Keratinocyte (primary cell): ENCODE measurements around the gene A2M. TPM values are rescaled to one million over a fixed set of nuclear protein-coding genes. Genes with fewer than 3 reads are reported as not detected.

ENCODE experiments used
- DNase-seq: peaks from one replicate; pipeline ENCODE4 v3.0.0-alpha.2; 2011; ENCODE audit warnings: low read depth, missing footprints, low spot score
- FAIRE-seq: peaks from 2 replicates; lab custom pipeline; 2011; peaks lifted over from hg19 to GRCh38; lab: Jason Lieb, UNC
- H2AFZ ChIP-seq: 2 replicates; pipeline ENCODE4 v1.6.0; 2012; ENCODE audit warnings: low read length, control low read depth, inconsistent platforms; ENCODE audit not compliant: control insufficient read depth
- H3K27ac ChIP-seq: 2 replicates; pipeline ENCODE4 v1.5.1; 2011; ENCODE audit warnings: low read length; ENCODE audit not compliant: control insufficient read depth, insufficient read depth
- H3K27me3 ChIP-seq: 3 replicates; pipeline ENCODE4 v1.6.0; 2011; ENCODE audit warnings: low read length; ENCODE audit not compliant: control insufficient read depth, insufficient read depth; ENCODE audit errors: extremely low read depth
- H3K36me3 ChIP-seq, 2 experiments: 2 replicates in 1 of 2; 3 replicates in 1 of 2; pipeline ENCODE4 v1.5.1; 2011; ENCODE audit warnings: low read length in 2 of 2, mild to moderate bottlenecking in 1 of 2; ENCODE audit not compliant: control insufficient read depth in 2 of 2, insufficient read depth in 2 of 2; ENCODE audit errors: extremely low read depth in 1 of 2
- H3K4me1 ChIP-seq: 3 replicates; pipeline ENCODE4 v1.5.1; 2011; ENCODE audit warnings: low read length; ENCODE audit not compliant: control insufficient read depth, insufficient read depth; ENCODE audit errors: extremely low read depth
- H3K4me2 ChIP-seq: 3 replicates; pipeline ENCODE4 v1.6.0; 2011; ENCODE audit warnings: low read depth, low read length; ENCODE audit not compliant: control insufficient read depth, insufficient read depth; ENCODE audit errors: extremely low read depth
- H3K4me3 ChIP-seq, 3 experiments: fragments of 200-600 bp in 1 of 3; sonication (generic) in 1 of 3; 2 replicates in 2 of 3; 3 replicates in 1 of 3; pipeline ENCODE4 v1.5.1; 2011 to 2016; ENCODE audit warnings: low read length in 3 of 3, mild to moderate bottlenecking in 3 of 3, control low read depth in 2 of 3, inconsistent platforms in 1 of 3, low read depth in 1 of 3, mixed read lengths in 1 of 3, mixed run types in 1 of 3, moderate library complexity in 1 of 3; ENCODE audit not compliant: control insufficient read depth in 2 of 3, insufficient read depth in 2 of 3; ENCODE audit errors: extremely low read depth in 1 of 3
- H3K79me2 ChIP-seq: 2 replicates; pipeline ENCODE4 v1.6.0; 2012; ENCODE audit warnings: low read length; ENCODE audit not compliant: control insufficient read depth, insufficient read depth
- H3K9ac ChIP-seq: 3 replicates; pipeline ENCODE4 v1.6.0; 2011; ENCODE audit warnings: low read length; ENCODE audit not compliant: control insufficient read depth, insufficient read depth; ENCODE audit errors: extremely low read depth
- H3K9me1 ChIP-seq: 3 replicates; pipeline ENCODE4 v1.6.0; 2011; ENCODE audit warnings: low read length; ENCODE audit not compliant: control insufficient read depth, insufficient read depth; ENCODE audit errors: extremely low read depth
- H3K9me3 ChIP-seq: 2 replicates; pipeline ENCODE4 v1.5.1; 2012; ENCODE audit warnings: low read depth, low read length; ENCODE audit not compliant: control insufficient read depth
- H4K20me1 ChIP-seq: 3 replicates; pipeline ENCODE4 v1.6.0; 2011; ENCODE audit warnings: low read length; ENCODE audit not compliant: control insufficient read depth, insufficient read depth; ENCODE audit errors: extremely low read depth
- CTCF ChIP-seq, 3 experiments: IDR thresholded peaks in 1 of 3; conservative IDR thresholded peaks in 1 of 3; optimal IDR thresholded peaks in 1 of 3; 2 replicates in 2 of 3; 3 replicates in 1 of 3; pipeline versions ENCODE3 to v1.5.1; 2011; ENCODE audit warnings: low read length in 3 of 3, mild to moderate bottlenecking in 3 of 3, moderate library complexity in 2 of 3, control low read depth in 1 of 3, inconsistent platforms in 1 of 3; ENCODE audit not compliant: insufficient read depth in 2 of 3; ENCODE audit errors: extremely low read depth in 1 of 3
- EZH2 ChIP-seq: IDR thresholded peaks from one replicate; pipeline ENCODE4 v1.6.1; 2012; ENCODE audit warnings: inconsistent platforms, mild to moderate bottlenecking, low read length, moderate library complexity
- dilution Hi-C: fragments of 300-500 bp; cut with MboI; formaldehyde crosslinking; loops from one replicate; pipeline ENCODE4 v1.7.0; 2020; ENCODE audit warnings: low sequenced_read_pairs; ENCODE audit not compliant: extremely low pct_ligation_motif_present
- polyA plus RNA-seq, 5 experiments: library from polyadenylated mRNA; depleted of rRNA in 3 of 5; stranded (reverse) in 3 of 5; stranded (forward) in 1 of 5; unstranded in 1 of 5; fragments of >200 nt; gene quantifications; 1 replicate in 1 of 5; 2 replicates in 3 of 5; 3 replicates in 1 of 5; pipeline versions ENCODE4 v1.2.1 to v1.2.3, GENCODE V29; 2011 to 2012; ENCODE audit warnings: missing spikeins in 2 of 5, low read depth in 1 of 5, low replicate concordance in 1 of 5

A2M gene
- polyA plus RNA-seq, 1 donor (not counting 4 experiments of a cell fraction or from before 2014, with no cell fraction given): 0.49 TPM

- no peak for FAIRE-seq
- H3K4me3 ChIP-seq: no peak overlapping the region
- no peak overlapping the region for H3K9ac ChIP-seq
- TF ChIP-seq EZH2 (no peak), CTCF (optimal IDR thresholded peaks at IDR 0.05 in 1 of 3, IDR thresholded peaks at IDR 0.05 in 1 of 3, conservative IDR thresholded peaks at IDR 0.05 in 1 of 3; ENCODE audit: extremely low read depth in 1 of 3, insufficient read depth in 2 of 3, low read length in 3 of 3) (no peak)
- no peaks in the 10 kb centered on the region for H3K27me3 ChIP-seq
- no peaks in the 10 kb centered on the region for H3K79me2 ChIP-seq
- H4K20me1 ChIP-seq: no peaks in the 10 kb centered on the region
- dilution Hi-C loops: no loop called here
- H3K36me3 ChIP-seq: no peaks in the 10 kb centered on the region
- H3K9me3 ChIP-seq: no peaks in the 10 kb centered on the region
- no peaks in the 10 kb centered on the region for H3K4me1 ChIP-seq
- no peak for DNase-seq
- no peak overlapping the region for H3K4me2 ChIP-seq
- H2AFZ ChIP-seq: no peak overlapping the region
- no peaks in the 10 kb centered on the region for H3K9me1 ChIP-seq
- H3K27ac ChIP-seq: no peak overlapping the region
Observed at GRCh38 chr12:9084417-9084816, 31.3 kb downstream of the A2M start.

- no peak for FAIRE-seq
- DNase-seq: no peak
- no peak overlapping the region for H3K27ac ChIP-seq
- H3K27me3 ChIP-seq: no peaks in the 10 kb centered on the region
- TF ChIP-seq CTCF (optimal IDR thresholded peaks at IDR 0.05 in 1 of 3, IDR thresholded peaks at IDR 0.05 in 1 of 3, conservative IDR thresholded peaks at IDR 0.05 in 1 of 3; ENCODE audit: extremely low read depth in 1 of 3, insufficient read depth in 2 of 3, low read length in 3 of 3) (no peak), EZH2 (no peak)
- H3K4me2 ChIP-seq: no peak overlapping the region
- dilution Hi-C loops: no loop called here
- no peak overlapping the region for H2AFZ ChIP-seq
- H3K4me1 ChIP-seq: no peaks in the 10 kb centered on the region
- H3K9ac ChIP-seq: no peak overlapping the region
- no peaks in the 10 kb centered on the region for H3K9me3 ChIP-seq
- H3K79me2 ChIP-seq: no peaks in the 10 kb centered on the region
- H3K36me3 ChIP-seq: no peaks in the 10 kb centered on the region
- H3K9me1 ChIP-seq: no peaks in the 10 kb centered on the region
- H4K20me1 ChIP-seq: no peaks in the 10 kb centered on the region
- H3K4me3 ChIP-seq: no peak overlapping the region
Observed at GRCh38 chr12:9083793-9084192, 31.9 kb downstream of the A2M start.
